A673 (cell line): ENCODE data around the gene NCBP1. TPM values are rescaled to one million over a fixed set of nuclear protein-coding genes. Genes with fewer than 3 reads are reported as not detected.

Source experiments
- BruUV-seq: library from RNA; stranded (reverse); fragments of 400-500 nt; replicated peaks from 2 replicates; lab custom pipeline; 2021; lab: Mats Ljungman, UMichigan
- CTCF ChIA-PET: fragments of 300-600 bp; sonication (Branson Sonifier 250); formaldehyde crosslinking; loops from one replicate; lab custom pipeline; 2022; ENCODE audit warnings: antibody characterized with exemption; lab: Charles Lee
- POLR2A ChIA-PET: fragments of 300-600 bp; sonication (Branson Sonifier 250); formaldehyde crosslinking; loops from one replicate; lab custom pipeline; 2022; ENCODE audit warnings: antibody characterized with exemption; ENCODE audit not compliant: low non-redundant PET; lab: Charles Lee
- DNase-seq: peaks from one replicate; pipeline ENCODE4 v3.0.0-alpha.2; 2015; ENCODE audit warnings: low spot score
- H3K27ac ChIP-seq: fragments of 200-600 bp; sonication (generic); 2 replicates; pipeline ENCODE4 v1.5.1; 2016; ENCODE audit warnings: mixed run types, low read depth, mild to moderate bottlenecking, mixed read lengths, antibody characterized with exemption, low read length; ENCODE audit not compliant: poor library complexity, severe bottlenecking
- H3K27me3 ChIP-seq: fragments of 200-600 bp; sonication (generic); replicated peaks from 2 replicates; pipeline ENCODE4 v1.6.1; 2017; ENCODE audit warnings: mixed run types, low read depth, mild to moderate bottlenecking, mixed read lengths, antibody characterized with exemption, low read length; ENCODE audit not compliant: insufficient read depth, poor library complexity
- H3K36me3 ChIP-seq: fragments of 200-600 bp; sonication (generic); 2 replicates; pipeline ENCODE4 v1.6.1; 2016; ENCODE audit warnings: mixed run types, mild to moderate bottlenecking, mixed read lengths, antibody characterized with exemption, low read length; ENCODE audit not compliant: insufficient read depth, poor library complexity, severe bottlenecking
- H3K4me1 ChIP-seq: fragments of 200-600 bp; sonication (generic); 2 replicates; pipeline ENCODE4 v1.6.1; 2017; ENCODE audit warnings: mixed run types, mild to moderate bottlenecking, mixed read lengths, antibody characterized with exemption, low read length; ENCODE audit not compliant: insufficient read depth, poor library complexity, severe bottlenecking
- H3K4me3 ChIP-seq: fragments of 200-600 bp; sonication (generic); 2 replicates; pipeline ENCODE4 v1.5.1; 2016; ENCODE audit warnings: low read depth, mixed run types, mild to moderate bottlenecking, mixed read lengths, low read length; ENCODE audit not compliant: poor library complexity, severe bottlenecking
- H3K9me3 ChIP-seq: fragments of 200-600 bp; sonication (generic); 2 replicates; pipeline ENCODE4 v1.6.1; 2016; ENCODE audit warnings: mixed run types, low read depth, mild to moderate bottlenecking, mixed read lengths, antibody characterized with exemption, low read length; ENCODE audit not compliant: poor library complexity, severe bottlenecking
- CTCF ChIP-seq: fragments of 300-800, 200-600 bp; sonication (generic); conservative IDR thresholded peaks from 2 replicates; pipeline ENCODE4 v1.5.1; 2017; ENCODE audit warnings: low read depth, mild to moderate bottlenecking, antibody characterized with exemption, low read length, moderate library complexity, mixed read lengths
- EZH2 ChIP-seq: fragments of 200-600 bp; sonication (generic); IDR thresholded peaks from 2 replicates; pipeline ENCODE4 v1.6.1; 2017; ENCODE audit warnings: borderline replicate concordance, low read depth, mild to moderate bottlenecking, mixed read lengths, antibody characterized with exemption, low read length; ENCODE audit not compliant: poor library complexity, severe bottlenecking
- intact Hi-C: fragments of 100-400 bp; cut with micrococcal nuclease; formaldehyde crosslinking; loops from one replicate; pipeline ENCODE4 v1.10.0; 2022; ENCODE audit not compliant: unreplicated experiment
- total RNA-seq: library from RNA; stranded (reverse); gene quantifications from 2 replicates; pipeline ENCODE4 v1.2.3, GENCODE V29; 2021

The NCBP1 gene
- total RNA-seq, 1 experiment from 2014 or later, result 57.9 TPM

- intact Hi-C loops, result no loop called here
- CTCF ChIA-PET, result interaction anchor here (0.5 kb wide), 1 partner anchor 19 kb away, joined by 3 read pairs; no protein-coding TSS in a partner anchor
- Histone ChIP-seq H3K27me3 (no peaks in the 10 kb centered on the region), H3K9me3 (no peaks in the 10 kb centered on the region), H3K4me1 (peaks cover 16% of the 10 kb centered on the region), H3K36me3 (no peaks in the 10 kb centered on the region), H3K27ac (peak overlapping the region; percentile 99), H3K4me3 (peak overlapping the region; percentile 96)
- POLR2A ChIA-PET, result no interaction called here
- TF ChIP-seq CTCF, result no peak
- no peak for TF ChIP-seq EZH2
- no TSS peak for BruUV-seq
- no peak for DNase-seq
These were observed 354 bp downstream of the NCBP1 start for GRCh38 chr9:97633859-97634490.

GRCh38 chr9:97635026-97635425 is 1.4 kb downstream of the NCBP1 start:
- BruUV-seq, result no TSS peak
- POLR2A ChIA-PET, result no interaction called here
- intact Hi-C loops, result no loop called here

GRCh38 chr9:97636903-97637302 is 3.3 kb downstream of the NCBP1 start:
- DNase-seq, result no peak
- ChIA-PET POLR2A (no interaction called here), CTCF (no interaction called here)
- H3K36me3 ChIP-seq, result peaks cover 10% of the 10 kb centered on the region
- no peak overlapping the region for H3K27ac ChIP-seq
- TF ChIP-seq EZH2 (no peak), CTCF (no peak)
- H3K27me3 ChIP-seq, result no peaks in the 10 kb centered on the region
- BruUV-seq, result no TSS peak
- no peaks in the 10 kb centered on the region for H3K9me3 ChIP-seq
- intact Hi-C loops, result no loop called here
- peaks cover 16% of the 10 kb centered on the region for H3K4me1 ChIP-seq
- H3K4me3 ChIP-seq, result no peak overlapping the region

More at GRCh38 chr9:97635026-97635425, 1.4 kb downstream of the NCBP1 start:
- Histone ChIP-seq H3K27ac (peak overlapping the region; percentile 99), H3K4me3 (peak overlapping the region; percentile 96), H3K36me3 (no peaks in the 10 kb centered on the region), H3K9me3 (no peaks in the 10 kb centered on the region), H3K4me1 (peaks cover 16% of the 10 kb centered on the region), H3K27me3 (no peaks in the 10 kb centered on the region)
- CTCF ChIA-PET, result no interaction called here
- TF ChIP-seq CTCF (no peak), EZH2 (no peak)
- no peak for DNase-seq
